Heart left ventricle (tissue), 16 donors: ENCODE measurements around the gene DOP1A. TPM values are rescaled to one million over a fixed set of nuclear protein-coding genes. Genes with fewer than 3 reads are reported as not detected.

Source experiments
- ATAC-seq, 4 donors: fragments of 200-7000 bp; cut with Tn5 transposase; one replicate each; pipeline ENCODE4 v1.9.1; 2020 to 2022; ENCODE audit warnings: moderate library complexity in 4 of 4, mild to moderate bottlenecking in 3 of 4, moderate number of reproducible peaks in 1 of 4
- DNase-seq, 5 donors: peaks; one replicate each; pipeline ENCODE4 v3.0.0-alpha.2; 2020
- H3K27ac ChIP-seq, 12 donors: fragments of 200-600 bp; sonication (generic) in 4 of 12; one replicate each; pipeline versions ENCODE4 v1.5.0 to v1.8.0; 2016 to 2022; ENCODE audit warnings: mild to moderate bottlenecking in 2 of 12
- H3K27me3 ChIP-seq, 9 donors: fragments of 200-600 bp; sonication (generic) in 2 of 9; one replicate each; pipeline versions ENCODE4 v1.5.1 to v1.8.0; 2016 to 2022; ENCODE audit warnings: mild to moderate bottlenecking in 3 of 9
- H3K36me3 ChIP-seq, 9 donors: fragments of 200-600 bp; sonication (generic) in 2 of 9; one replicate each; pipeline versions ENCODE4 v1.5.0 to v1.8.0; 2018 to 2022; ENCODE audit warnings: mild to moderate bottlenecking in 2 of 9
- H3K4me1 ChIP-seq, 12 donors: fragments of 200-600 bp; sonication (generic) in 4 of 12; one replicate each; pipeline versions ENCODE4 v1.5.0 to v1.8.0; 2016 to 2022; ENCODE audit warnings: mild to moderate bottlenecking in 3 of 12
- H3K4me3 ChIP-seq, 12 donors: fragments of 200-600 bp; sonication (generic) in 4 of 12; one replicate each; pipeline versions ENCODE4 v1.5.0 to v1.8.0; 2017 to 2022; ENCODE audit warnings: mild to moderate bottlenecking in 9 of 12, moderate library complexity in 4 of 12
- H3K9me3 ChIP-seq, 12 donors: fragments of 200-600 bp; sonication (generic) in 4 of 12; one replicate each; pipeline versions ENCODE4 v1.5.0 to v1.8.0; 2016 to 2022; ENCODE audit warnings: mild to moderate bottlenecking in 1 of 12
- CTCF ChIP-seq, 12 donors: fragments of 200-600 bp; sonication (generic) in 4 of 12; IDR thresholded peaks; one replicate each; pipeline versions ENCODE4 v1.5.0 to v1.8.0; 2018 to 2022; ENCODE audit warnings: antibody characterized with exemption in 12 of 12, mild to moderate bottlenecking in 5 of 12
- POLR2A ChIP-seq, 2 donors: fragments of 450-650 bp; IDR thresholded peaks; one replicate each; pipeline ENCODE4 v1.6.1; 2017; ENCODE audit warnings: antibody characterized with exemption in 2 of 2, mild to moderate bottlenecking in 2 of 2, moderate library complexity in 2 of 2
- WGBS, 4 donors: extraction: QIAGEN DNeasy Blood & Tissue Kit in 2 of 4; methylation state at CpG; one replicate each; pipeline versions ENCODE4 v1.1.5 to v1.1.7; 2013 to 2018; 5-methylcytosine and 5-hydroxymethylcytosine counted together
- intact Hi-C, 10 donors: fragments of 100-400 bp; cut with DNase I; formaldehyde crosslinking; loops; one replicate each; pipeline versions ENCODE4 v1.11.1 to v1.14.2; 2022
- polyA plus RNA-seq, 2 donors: library from polyadenylated mRNA; stranded (reverse); fragments of 200-250 nt; gene quantifications; one replicate each; pipeline ENCODE4 v1.2.3, GENCODE V29; 2013
- total RNA-seq, 9 donors: library from RNA; depleted of rRNA in 2 of 9; stranded (reverse); fragments of >200 nt in 2 of 9; fragmentation: NEBNext Ultra II Directional in 3 of 9; extraction: Animal tissue kit (Norgen Biotek cat#: 25700) in 3 of 9; gene quantifications; one replicate each; pipeline versions ENCODE4 v1.1.0 to v1.2.4, GENCODE V29; 2016 to 2023
- donor health status: ischemic (EF 13 %, LVEDD 7.1; RV severe dilation, severe dysfunction).
- donor health status: healthy with polysubstance abuse.
- donor health status: DM: no; HTN: yes; CAD: no.
- donor health status: DM: no; HTN: no; CAD: no.
- donor health status: ischemic (EF 25% LVEDD 6.9; RV normal size, moderate dysfunction).
- donor health status: ischemic (EF 25% LVEDD 5.7; RV mildly dilated, moderate dysfunction).
- donor health status: healthy.
- donor health status: DM: yes; HTN: yes; CAD: no.
- donor health status: ischemic (EF 35%, LVEDD 5.7; RV mildly dilated, moderate dysfunction).
- donor health status: nonischemic (EF 11% LVEDD 7.7; RV severe dilation, severe dysfunction).
- donor health status: DM: yes; HTN: yes; CAD: no.
- donor health status: PGD.
- donor health status: ischemic (EF 29% LVEDD 5.4; RV normal size, mild dysfunction).
- donor health status: nonischemic (EF 23%, LVEDD 6.1; RV moderate dilation, normal function).

The DOP1A gene
- total and polyA plus RNA-seq, 11 donors: 5.0 to 25.7 (median 22.6) TPM

- Histone ChIP-seq H3K27me3 (no peaks in the 10 kb centered on the region), H3K4me3 (no peak overlapping the region), H3K4me1 (no peaks in the 10 kb centered on the region), H3K27ac (no peak overlapping the region), H3K9me3 (no peaks in the 10 kb centered on the region), H3K36me3 (peaks cover 0 to 100% (median 80%) of the 10 kb centered on the region in 9 donors)
- WGBS, 4 donors: 94 to 98% (median 95%) methylated on average over 5 of the region's 5 CpGs
- TF ChIP-seq POLR2A (IDR thresholded peaks at IDR 0.05): no peak
- TF ChIP-seq CTCF (IDR thresholded peaks at IDR 0.05): no peak
- ATAC-seq (no peak), DNase-seq (no peak)
- intact Hi-C loops: no loop called here
Measured at GRCh38 chr6:83138118-83138722, 70.7 kb downstream of the DOP1A start.

GRCh38 chr6:83138758-83139157 lies 71.3 kb downstream of the DOP1A start:
- DNase-seq (no peak), ATAC-seq (no peak)
- intact Hi-C loops: no loop called here
- Histone ChIP-seq H3K27ac (no peak overlapping the region), H3K9me3 (no peaks in the 10 kb centered on the region), H3K27me3 (no peaks in the 10 kb centered on the region), H3K4me3 (no peak overlapping the region), H3K4me1 (no peaks in the 10 kb centered on the region), H3K36me3 (peaks cover 0 to 100% (median 84%) of the 10 kb centered on the region in 9 donors)
- WGBS, 4 donors: 89 to 93% (median 90%) methylated on average over 3 of the region's 3 CpGs
- TF ChIP-seq POLR2A (IDR thresholded peaks at IDR 0.05): no peak
- TF ChIP-seq CTCF (IDR thresholded peaks at IDR 0.05): no peak

- ATAC-seq: no peak
- TF ChIP-seq CTCF (IDR thresholded peaks at IDR 0.05): no peak
- no peak for TF ChIP-seq POLR2A (IDR thresholded peaks at IDR 0.05)
Measured at GRCh38 chr6:83151114-83151513, 83.6 kb downstream of the DOP1A start.

GRCh38 chr6:83152913-83153312 lies 85.4 kb downstream of the DOP1A start:
- 94 to 97% (median 96%) methylated on average over 1 of the region's 1 CpG for WGBS, 4 donors
- H3K36me3 ChIP-seq: peaks cover 0 to 99% (median 81%) of the 10 kb centered on the region in 9 donors
- TF ChIP-seq POLR2A (IDR thresholded peaks at IDR 0.05) (no peak), CTCF (IDR thresholded peaks at IDR 0.05) (no peak)
- ATAC-seq (no peak), DNase-seq (no peak)
- intact Hi-C loops: no loop called here
- no peaks in the 10 kb centered on the region for H3K27me3 ChIP-seq
- peaks cover 0 to 17% (median 0%) of the 10 kb centered on the region in 12 donors for H3K4me1 ChIP-seq
- H3K4me3 ChIP-seq: no peak overlapping the region
- H3K27ac ChIP-seq: no peak overlapping the region
- no peaks in the 10 kb centered on the region for H3K9me3 ChIP-seq

More at GRCh38 chr6:83151114-83151513, 83.6 kb downstream of the DOP1A start:
- Histone ChIP-seq H3K27ac (no peak overlapping the region), H3K4me1 (peaks cover 0 to 12% (median 0%) of the 10 kb centered on the region in 12 donors), H3K27me3 (no peaks in the 10 kb centered on the region), H3K36me3 (peaks cover 0 to 99% (median 81%) of the 10 kb centered on the region in 9 donors), H3K9me3 (no peaks in the 10 kb centered on the region), H3K4me3 (no peak overlapping the region)
- no peak for DNase-seq
- intact Hi-C loops: no loop called here
- WGBS, 4 donors: 91 to 97% (median 93%) methylated on average over 2 of the region's 2 CpGs
